ENCODE measurements around the gene CFH. TPM values are rescaled to one million over a fixed set of nuclear protein-coding genes. Genes with fewer than 3 reads are reported as not detected.
A peak's percentile ranks its signal among the peaks of the same experiment; 100 is the strongest.

The CFH gene
- total RNA-seq, 4 donors from 2014 or later = 9.2 to 90.6 (median 43.8) TPM

DNA sequence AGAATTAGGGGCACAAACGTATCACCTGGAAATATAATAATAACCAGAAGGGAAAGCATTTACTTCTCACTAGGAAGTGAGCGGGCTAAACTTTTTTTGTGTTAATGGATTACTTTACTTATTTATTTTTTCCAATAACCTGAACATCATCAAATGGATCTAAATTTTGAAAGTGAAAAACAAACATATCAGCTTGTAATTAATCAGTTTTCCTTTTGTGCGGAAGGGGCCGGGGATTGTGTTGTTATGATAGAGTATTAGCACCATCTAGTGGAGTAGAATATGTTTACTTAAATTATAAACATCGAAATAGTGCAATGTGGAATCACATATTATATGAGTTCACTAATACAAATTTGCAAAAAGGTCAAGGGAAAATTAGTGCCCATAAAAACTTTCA is 9.0 kb downstream of the CFH start:
- no peaks in the 10 kb centered on the region for H3K27me3 ChIP-seq
- TF ChIP-seq, protein P1, sequence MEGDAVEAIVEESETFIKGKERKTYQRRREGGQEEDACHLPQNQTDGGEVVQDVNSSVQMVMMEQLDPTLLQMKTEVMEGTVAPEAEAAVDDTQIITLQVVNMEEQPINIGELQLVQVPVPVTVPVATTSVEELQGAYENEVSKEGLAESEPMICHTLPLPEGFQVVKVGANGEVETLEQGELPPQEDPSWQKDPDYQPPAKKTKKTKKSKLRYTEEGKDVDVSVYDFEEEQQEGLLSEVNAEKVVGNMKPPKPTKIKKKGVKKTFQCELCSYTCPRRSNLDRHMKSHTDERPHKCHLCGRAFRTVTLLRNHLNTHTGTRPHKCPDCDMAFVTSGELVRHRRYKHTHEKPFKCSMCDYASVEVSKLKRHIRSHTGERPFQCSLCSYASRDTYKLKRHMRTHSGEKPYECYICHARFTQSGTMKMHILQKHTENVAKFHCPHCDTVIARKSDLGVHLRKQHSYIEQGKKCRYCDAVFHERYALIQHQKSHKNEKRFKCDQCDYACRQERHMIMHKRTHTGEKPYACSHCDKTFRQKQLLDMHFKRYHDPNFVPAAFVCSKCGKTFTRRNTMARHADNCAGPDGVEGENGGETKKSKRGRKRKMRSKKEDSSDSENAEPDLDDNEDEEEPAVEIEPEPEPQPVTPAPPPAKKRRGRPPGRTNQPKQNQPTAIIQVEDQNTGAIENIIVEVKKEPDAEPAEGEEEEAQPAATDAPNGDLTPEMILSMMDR (IDR thresholded peaks at IDR 0.05) = peak; percentile 21 to 70 (median 51)
- TF ChIP-seq POLR2A (IDR thresholded peaks at IDR 0.05) = no peak
- no peak for DNase-seq
- peaks cover 0 to 22% (median 0%) of the 10 kb centered on the region in 3 donors for H3K4me1 ChIP-seq
- intact Hi-C loops (cut with DNase I) = no loop called here
- peak overlapping the region in 3 of 4 donors; percentile 25 to 45 (median 31) for H3K4me3 ChIP-seq
- no peaks in the 10 kb centered on the region for H3K9me3 ChIP-seq
- H3K36me3 ChIP-seq = no peaks in the 10 kb centered on the region
- 7 to 12% methylated on average over 5 of the region's 5 CpGs for WGBS, 2 donors
- peak overlapping the region in 1 of 4 donors; percentile 30 for H3K27ac ChIP-seq

DNA sequence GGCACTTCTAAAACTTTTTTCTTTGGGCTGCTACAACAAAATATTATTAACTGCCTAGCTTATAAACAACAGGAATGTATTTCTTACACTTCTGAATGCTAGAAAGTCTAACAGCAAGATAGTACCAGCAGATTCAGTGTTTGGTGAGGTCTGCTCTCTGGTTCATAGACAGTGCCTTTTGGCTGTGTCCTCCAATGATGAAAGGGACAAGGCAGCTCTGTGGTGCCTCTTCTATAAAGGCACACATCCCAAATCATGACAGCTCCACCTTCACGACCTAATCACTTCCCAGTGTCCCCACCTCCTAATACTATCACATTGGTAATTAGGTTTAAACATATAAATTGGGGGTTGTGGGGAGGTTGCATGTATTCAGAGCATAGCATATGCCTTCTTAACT is 9.5 kb downstream of the CFH start:
- H3K4me1 ChIP-seq = peaks cover 0 to 22% (median 0%) of the 10 kb centered on the region in 3 donors
- H3K27me3 ChIP-seq = no peaks in the 10 kb centered on the region
- H3K4me3 ChIP-seq = peak overlapping the region in 1 of 4 donors; percentile 25
- TF ChIP-seq, protein P1 (IDR thresholded peaks at IDR 0.05) = no peak
- no peak for TF ChIP-seq POLR2A (IDR thresholded peaks at IDR 0.05)
- WGBS, 2 donors = 0% methylated on average over 1 of the region's 1 CpG
- no peaks in the 10 kb centered on the region for H3K36me3 ChIP-seq
- H3K27ac ChIP-seq = no peak overlapping the region
- DNase-seq = no peak
- intact Hi-C loops (cut with DNase I) = no loop called here
- H3K9me3 ChIP-seq = no peaks in the 10 kb centered on the region

DNA sequence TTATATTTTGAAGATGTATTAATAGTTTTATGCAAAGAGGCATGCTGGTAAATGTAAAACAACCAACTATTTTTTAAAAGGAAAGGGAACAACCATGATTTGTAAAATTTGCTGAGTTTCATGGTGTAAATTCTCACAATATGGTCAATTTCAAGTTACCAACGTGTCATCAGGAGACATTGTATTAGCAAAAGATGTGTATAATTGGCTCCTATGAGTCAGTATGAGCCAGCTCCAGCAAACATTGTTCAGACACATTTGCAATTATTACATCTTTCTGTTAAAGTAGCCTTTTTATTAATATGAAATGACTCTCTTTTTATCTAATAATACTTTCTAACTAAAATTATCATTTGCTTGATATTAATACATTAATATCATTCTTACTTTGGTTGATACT is 15.3 kb downstream of the CFH start:
- no peaks in the 10 kb centered on the region for H3K9me3 ChIP-seq
- WGBS, 2 donors = 47 to 75% methylated on average over 1 of the region's 1 CpG
- no peak overlapping the region for H3K4me3 ChIP-seq
- TF ChIP-seq, protein P1 (IDR thresholded peaks at IDR 0.05) = no peak
- no peak for TF ChIP-seq POLR2A (IDR thresholded peaks at IDR 0.05)
- no peak overlapping the region for H3K27ac ChIP-seq
- DNase-seq = no peak
- intact Hi-C loops (cut with DNase I) = no loop called here
- H3K36me3 ChIP-seq = no peaks in the 10 kb centered on the region
- no peaks in the 10 kb centered on the region for H3K27me3 ChIP-seq
- H3K4me1 ChIP-seq = no peaks in the 10 kb centered on the region

DNA sequence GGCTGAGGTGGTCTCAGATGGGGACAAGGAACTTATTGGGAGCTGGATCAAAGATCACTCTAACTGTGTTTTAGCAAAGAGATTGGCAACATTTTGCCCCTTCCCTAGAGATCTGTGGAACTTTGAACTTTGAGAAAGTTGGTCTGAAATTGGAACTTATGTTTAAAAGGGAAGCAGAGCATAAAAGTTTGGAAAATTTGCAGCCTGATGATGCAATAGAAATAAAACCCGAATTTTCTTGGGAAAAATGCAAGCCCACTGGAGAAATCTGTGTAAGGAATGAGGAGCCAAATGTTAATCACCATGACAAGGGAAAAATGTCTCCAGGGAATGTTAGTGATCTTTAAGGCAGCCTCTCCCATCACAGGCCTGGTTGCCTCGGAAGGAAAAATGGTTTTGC is 17.2 kb downstream of the CFH start:
- Histone ChIP-seq H3K36me3 (peaks cover 0 to 13% (median 0%) of the 10 kb centered on the region in 3 donors), H3K27ac (no peak overlapping the region), H3K4me3 (no peak overlapping the region), H3K27me3 (no peaks in the 10 kb centered on the region), H3K9me3 (no peaks in the 10 kb centered on the region), H3K4me1 (no peaks in the 10 kb centered on the region)
- WGBS, 2 donors = 61 to 72% methylated on average over 2 of the region's 2 CpGs
- no peak for DNase-seq
- TF ChIP-seq POLR2A (IDR thresholded peaks at IDR 0.05) = no peak
- TF ChIP-seq, protein P1 (IDR thresholded peaks at IDR 0.05) = no peak
- intact Hi-C loops (cut with DNase I) = no loop called here

DNA sequence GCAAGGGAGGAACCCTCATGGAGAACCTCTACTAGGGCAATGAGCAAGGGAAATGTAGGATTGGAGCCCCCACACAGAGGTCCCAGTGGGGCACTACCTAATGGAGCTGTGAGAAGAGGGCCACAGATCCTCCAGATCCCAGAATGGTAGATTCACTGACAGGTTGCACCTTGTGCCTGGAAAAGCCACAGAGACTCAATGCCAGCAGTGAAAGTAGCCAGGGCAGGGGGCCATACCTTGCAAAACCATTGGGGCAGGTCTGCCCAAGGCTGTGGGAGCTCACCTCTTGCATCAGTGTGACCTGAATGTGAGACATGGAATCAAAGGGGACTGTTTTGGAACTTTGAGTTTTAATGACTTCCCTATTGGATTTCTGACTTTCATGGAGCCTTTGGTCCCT is 17.9 kb downstream of the CFH start:
- TF ChIP-seq, protein P1 (IDR thresholded peaks at IDR 0.05) = no peak
- TF ChIP-seq POLR2A (IDR thresholded peaks at IDR 0.05) = no peak
- Histone ChIP-seq H3K4me3 (no peak overlapping the region), H3K4me1 (no peaks in the 10 kb centered on the region), H3K9me3 (no peaks in the 10 kb centered on the region), H3K27ac (no peak overlapping the region), H3K27me3 (no peaks in the 10 kb centered on the region), H3K36me3 (peaks cover 0 to 18% (median 0%) of the 10 kb centered on the region in 3 donors)
- intact Hi-C loops (cut with DNase I) = no loop called here
- DNase-seq = no peak

Measured in esophagus squamous epithelium (tissue), 5 donors.